HepG2 (cell line): Measurements from ENCODE around the gene COA3. TPM values are rescaled to one million over a fixed set of nuclear protein-coding genes. Genes with fewer than 3 reads are reported as not detected.

ENCODE experiments used
- ADNP ChIP-seq: sonication (generic); formaldehyde crosslinking; IDR thresholded peaks from 2 replicates; pipeline ENCODE4 v1.4.0; 2020; ENCODE audit warnings: missing genetic modification reagents
- ATAD3A ChIP-seq: sonication (generic); formaldehyde crosslinking; IDR thresholded peaks from 2 replicates; pipeline ENCODE4 v1.4.0; 2020; ENCODE audit warnings: missing genetic modification reagents
- ATF1 ChIP-seq: IDR thresholded peaks from 2 replicates; pipeline ENCODE4 v1.6.1; 2016; ENCODE audit warnings: mild to moderate bottlenecking, control low read depth
- ATF7 ChIP-seq, 2 experiments: fragments of 450-650 bp in 1 of 2; sonication (generic) in 1 of 2; formaldehyde crosslinking in 1 of 2; IDR thresholded peaks; 2 replicates each; pipeline versions ENCODE4 v1.4.0 to v1.6.1; 2016 to 2020; ENCODE audit warnings: antibody characterized with exemption in 1 of 2, mild to moderate bottlenecking in 1 of 2, missing genetic modification reagents in 1 of 2
- CCDC6 ChIP-seq: sonication (generic); formaldehyde crosslinking; IDR thresholded peaks from 2 replicates; pipeline ENCODE4 v1.8.1; 2022; ENCODE audit warnings: mild to moderate bottlenecking, missing genetic modification reagents, moderate library complexity
- MAFK ChIP-seq, 2 experiments: IDR thresholded peaks in 1 of 2; conservative IDR thresholded peaks in 1 of 2; 2 replicates each; pipeline ENCODE4 v1.6.1; 2011; ENCODE audit warnings: improper control_type of control experiment in 2 of 2, low read length in 2 of 2
- NKX3-1 ChIP-seq: sonication (generic); formaldehyde crosslinking; IDR thresholded peaks from 2 replicates; pipeline ENCODE4 v1.5.0; 2020; ENCODE audit warnings: missing genetic modification reagents
- ONECUT2 ChIP-seq: sonication (generic); formaldehyde crosslinking; IDR thresholded peaks from 2 replicates; pipeline ENCODE4 v1.4.0; 2020; ENCODE audit warnings: missing genetic modification reagents
- POLR2G ChIP-seq: fragments of 200-400 bp; formaldehyde crosslinking; IDR thresholded peaks from 2 replicates; pipeline ENCODE4 v1.6.1; 2018; ENCODE audit warnings: mild to moderate bottlenecking, low read depth, low read length, moderate library complexity
- SIN3A ChIP-seq: IDR thresholded peaks from 2 replicates; pipeline ENCODE4 v1.6.1; 2011; ENCODE audit warnings: low read depth, mild to moderate bottlenecking, control low read depth, low read length, borderline replicate concordance
- SP1 ChIP-seq, 2 experiments: fragments of 450-650 bp in 1 of 2; sonication (generic) in 1 of 2; formaldehyde crosslinking in 1 of 2; IDR thresholded peaks; 2 replicates each; pipeline versions ENCODE4 v1.4.0 to v1.6.1; 2016 to 2020; ENCODE audit warnings: missing genetic modification reagents in 1 of 2
- TP53 ChIP-seq: sonication (generic); formaldehyde crosslinking; conservative IDR thresholded peaks from 2 replicates; pipeline ENCODE4 v1.4.0; 2020; ENCODE audit warnings: missing genetic modification reagents
- YEATS4 ChIP-seq: sonication (generic); formaldehyde crosslinking; IDR thresholded peaks from 2 replicates; pipeline ENCODE4 v1.4.0; 2020; ENCODE audit warnings: missing genetic modification reagents, borderline replicate concordance
- ZBTB2 ChIP-seq: sonication (generic); formaldehyde crosslinking; IDR thresholded peaks from 2 replicates; pipeline ENCODE4 v1.8.0; 2022; ENCODE audit warnings: low read depth, missing genetic modification reagents
- ZNF367 ChIP-seq: sonication (generic); formaldehyde crosslinking; IDR thresholded peaks from 2 replicates; pipeline ENCODE4 v1.4.0; 2020; ENCODE audit warnings: missing genetic modification reagents, borderline replicate concordance
- ZNF430 ChIP-seq: sonication (generic); formaldehyde crosslinking; IDR thresholded peaks from 2 replicates; pipeline ENCODE4 v1.9.0; 2021; ENCODE audit warnings: mild to moderate bottlenecking, missing genetic modification reagents
- ZNF460 ChIP-seq: sonication (generic); formaldehyde crosslinking; IDR thresholded peaks from 2 replicates; pipeline ENCODE4 v1.5.1; 2020; ENCODE audit warnings: missing genetic modification reagents, mild to moderate bottlenecking, borderline replicate concordance
- ZNF512B ChIP-seq: sonication (generic); formaldehyde crosslinking; IDR thresholded peaks from 2 replicates; pipeline ENCODE4 v1.5.1; 2020; ENCODE audit warnings: missing genetic modification reagents, mild to moderate bottlenecking, borderline replicate concordance
- ZNF547 ChIP-seq: sonication (generic); formaldehyde crosslinking; IDR thresholded peaks from 2 replicates; pipeline ENCODE4 v1.5.1; 2020; ENCODE audit warnings: mild to moderate bottlenecking, missing genetic modification reagents
- ZNF761 ChIP-seq: sonication (generic); formaldehyde crosslinking; conservative IDR thresholded peaks from 2 replicates; pipeline ENCODE4 v1.4.0; 2020; ENCODE audit warnings: mild to moderate bottlenecking, missing genetic modification reagents
- ZZZ3 ChIP-seq: sonication (generic); formaldehyde crosslinking; IDR thresholded peaks from 2 replicates; pipeline ENCODE4 v1.4.0; 2020; ENCODE audit warnings: missing genetic modification reagents, mild to moderate bottlenecking, borderline replicate concordance
- polyA plus RNA-seq, 8 experiments: library from polyadenylated mRNA; depleted of rRNA in 3 of 8; stranded (reverse) in 7 of 8; unstranded in 1 of 8; fragments of >200 nt; fragmentation: Illumina TruSeq in 4 of 8; extraction: Trizol in 4 of 8; gene quantifications; 2 replicates each; pipeline versions ENCODE4 v1.2.1 to v1.2.3, GENCODE V29; 2011 to 2016; ENCODE audit warnings: low read depth in 4 of 8, missing spikeins in 1 of 8, mixed read lengths in 1 of 8; ENCODE audit not compliant: insufficient read depth in 1 of 8
- total RNA-seq, 5 experiments: library from RNA; depleted of rRNA; stranded (reverse); fragments of >200 nt; fragmentation: Illumina TruSeq; extraction: Trizol; gene quantifications; 2 replicates each; pipeline ENCODE4 v1.2.3, GENCODE V29; 2016; ENCODE audit warnings: low read depth in 1 of 5
- TF ChIP-seq, protein P1 (sequence below): sonication (generic); formaldehyde crosslinking; IDR thresholded peaks from 2 replicates; pipeline ENCODE4 v1.4.0; 2020; ENCODE audit warnings: mild to moderate bottlenecking, low read depth, missing genetic modification reagents

Gene COA3
- total and polyA plus RNA-seq, 2 of the 13 experiments (the other 11 are each of a cell fraction or from before 2014, with no cell fraction given), result 133 to 202 TPM

GRCh38 chr17:42760652-42761581, 37.6 kb downstream of the COA3 start, which contains the start of gene RAMP2 (continued):
- TF ChIP-seq ZBTB2 (no peak), ONECUT2 (CRISPR knock-in tag) (no peak), TP53 (CRISPR knock-in tag) (no peak), SP1 (IDR thresholded peaks at IDR 0.05) (no peak), SP1 (CRISPR knock-in tag; IDR thresholded peaks at IDR 0.05) (no peak), NKX3-1 (no peak), ATF7 (IDR thresholded peaks at IDR 0.05) (no peak), ATF7 (CRISPR knock-in tag; IDR thresholded peaks at IDR 0.05) (0 out of 2 replicates have a peak, but pooled peaks have one; percentile 0), ATF1 (CRISPR knock-in tag) (no peak), ZNF547 (peak; percentile 91), SIN3A (peak; percentile 33; the same call in 1 of the 2 replicates), YEATS4 (no peak), ZNF761 (CRISPR knock-in tag) (no peak), ATAD3A (no peak), POLR2G (0 out of 2 replicates have a peak, but pooled peaks have one; percentile 24), ZNF367 (CRISPR knock-in tag) (no peak; the same call in 1 of the 2 replicates), ZNF460 (CRISPR knock-in tag) (no peak), CCDC6 (peak; percentile 69; the same call in 1 of the 2 replicates), ZNF512B (CRISPR knock-in tag) (no peak), ZNF430 (CRISPR knock-in tag) (peak; percentile 58; the same call in 1 of the 2 replicates), MAFK (conservative IDR thresholded peaks at IDR 0.05 in 1 of 2, IDR thresholded peaks at IDR 0.05 in 1 of 2; ENCODE audit: low read length in 2 of 2) (no peak), ZZZ3 (CRISPR knock-in tag) (no peak), ADNP (CRISPR knock-in tag) (0 out of 2 replicates have a peak, but pooled peaks have one; percentile 18)
- TF ChIP-seq, protein P1, sequence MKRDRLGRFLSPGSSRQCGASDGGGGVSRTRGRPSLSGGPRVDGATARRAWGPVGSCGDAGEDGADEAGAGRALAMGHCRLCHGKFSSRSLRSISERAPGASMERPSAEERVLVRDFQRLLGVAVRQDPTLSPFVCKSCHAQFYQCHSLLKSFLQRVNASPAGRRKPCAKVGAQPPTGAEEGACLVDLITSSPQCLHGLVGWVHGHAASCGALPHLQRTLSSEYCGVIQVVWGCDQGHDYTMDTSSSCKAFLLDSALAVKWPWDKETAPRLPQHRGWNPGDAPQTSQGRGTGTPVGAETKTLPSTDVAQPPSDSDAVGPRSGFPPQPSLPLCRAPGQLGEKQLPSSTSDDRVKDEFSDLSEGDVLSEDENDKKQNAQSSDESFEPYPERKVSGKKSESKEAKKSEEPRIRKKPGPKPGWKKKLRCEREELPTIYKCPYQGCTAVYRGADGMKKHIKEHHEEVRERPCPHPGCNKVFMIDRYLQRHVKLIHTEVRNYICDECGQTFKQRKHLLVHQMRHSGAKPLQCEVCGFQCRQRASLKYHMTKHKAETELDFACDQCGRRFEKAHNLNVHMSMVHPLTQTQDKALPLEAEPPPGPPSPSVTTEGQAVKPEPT, result no peak
